ENCODE measurements around the gene REN. TPM values are rescaled to one million over a fixed set of nuclear protein-coding genes. Genes with fewer than 3 reads are reported as not detected.

REN gene
- total RNA-seq, 1 donor from 2014 or later, result 0.59 TPM

- no peaks in the 10 kb centered on the region for H3K27me3 ChIP-seq (ENCODE audit: low read depth)
- DNase-seq (no peak), ATAC-seq (peak in 1 of 2 donors; percentile 7)
- no peaks in the 10 kb centered on the region for H3K9me3 ChIP-seq
- TF ChIP-seq CTCF (IDR thresholded peaks at IDR 0.05), result no peak
- no peak overlapping the region for H3K27ac ChIP-seq
- no peak overlapping the region for H3K4me3 ChIP-seq
- peaks cover 58% of the 10 kb centered on the region for H3K36me3 ChIP-seq
- H3K4me1 ChIP-seq, result peaks cover 16% of the 10 kb centered on the region
- intact Hi-C loops (cut with DNase I), result no loop called here
These were observed 49.6 kb downstream of the REN start for GRCh38 chr1:204116539-204116938.

GRCh38 chr1:204115116-204115515, 51.0 kb downstream of the REN start:
- H3K27me3 ChIP-seq (ENCODE audit: low read depth), result no peaks in the 10 kb centered on the region
- H3K27ac ChIP-seq, result no peak overlapping the region
- intact Hi-C loops (cut with DNase I), result no loop called here
- no peak for TF ChIP-seq CTCF (IDR thresholded peaks at IDR 0.05)
- DNase-seq (no peak), ATAC-seq (no peak)
- no peaks in the 10 kb centered on the region for H3K9me3 ChIP-seq
- peaks cover 26% of the 10 kb centered on the region for H3K4me1 ChIP-seq
- H3K4me3 ChIP-seq, result no peak overlapping the region
- H3K36me3 ChIP-seq, result peaks cover 50% of the 10 kb centered on the region

GRCh38 chr1:204114606-204115005, 51.5 kb downstream of the REN start:
- no peak for TF ChIP-seq CTCF (IDR thresholded peaks at IDR 0.05)
- ATAC-seq, result peak in 1 of 2 donors; percentile 34
- intact Hi-C loops (cut with DNase I), result no loop called here
- H3K27ac ChIP-seq, result no peak overlapping the region
- H3K9me3 ChIP-seq, result no peaks in the 10 kb centered on the region
- H3K36me3 ChIP-seq, result peaks cover 45% of the 10 kb centered on the region
- H3K27me3 ChIP-seq (ENCODE audit: low read depth), result no peaks in the 10 kb centered on the region
- no peak overlapping the region for H3K4me3 ChIP-seq
- DNase-seq, result no peak
- H3K4me1 ChIP-seq, result peaks cover 30% of the 10 kb centered on the region

- TF ChIP-seq CTCF (IDR thresholded peaks at IDR 0.05), result no peak
- Histone ChIP-seq H3K36me3 (peaks cover 38% of the 10 kb centered on the region), H3K4me1 (peaks cover 37% of the 10 kb centered on the region), H3K27ac (no peak overlapping the region), H3K4me3 (no peak overlapping the region), H3K27me3 (ENCODE audit: low read depth) (no peaks in the 10 kb centered on the region), H3K9me3 (no peaks in the 10 kb centered on the region)
- no peak for DNase-seq
- intact Hi-C loops (cut with DNase I), result no loop called here
- no peak for ATAC-seq
These were observed 52.2 kb downstream of the REN start for GRCh38 chr1:204113896-204114295.

GRCh38 chr1:204112876-204113730, 53.0 kb downstream of the REN start:
- no peak for DNase-seq

More at GRCh38 chr1:204112876-204113730, 53.0 kb downstream of the REN start:
- H3K9me3 ChIP-seq, result no peaks in the 10 kb centered on the region
- H3K4me1 ChIP-seq, result peaks cover 45% of the 10 kb centered on the region
- no peak overlapping the region for H3K27ac ChIP-seq
- H3K36me3 ChIP-seq, result peaks cover 30% of the 10 kb centered on the region
- intact Hi-C loops (cut with DNase I), result no loop called here
- no peak for TF ChIP-seq CTCF (IDR thresholded peaks at IDR 0.05)
- no peak overlapping the region for H3K4me3 ChIP-seq
- no peaks in the 10 kb centered on the region for H3K27me3 ChIP-seq (ENCODE audit: low read depth)
- no peak for ATAC-seq
